Uterus (tissue), 2 donors: ENCODE results near the gene INO80E.

Experiments
- POLR2A ChIP-seq, 2 donors: fragments of 450-650 bp; IDR thresholded peaks; one replicate each; pipeline ENCODE4 v1.6.1; 2016; ENCODE audit warnings: antibody characterized with exemption in 2 of 2, mild to moderate bottlenecking in 1 of 2, moderate library complexity in 1 of 2
- TF ChIP-seq, protein P1 (sequence below), 4 experiments: fragments of 200-600 bp in 2 of 4; fragments of 450-650 bp in 2 of 4; sonication (generic) in 2 of 4; IDR thresholded peaks; one replicate each; pipeline ENCODE4 v1.5.1; 2016 to 2019; ENCODE audit warnings: antibody characterized with exemption in 4 of 4, mild to moderate bottlenecking in 2 of 4, moderate library complexity in 1 of 4

DNA sequence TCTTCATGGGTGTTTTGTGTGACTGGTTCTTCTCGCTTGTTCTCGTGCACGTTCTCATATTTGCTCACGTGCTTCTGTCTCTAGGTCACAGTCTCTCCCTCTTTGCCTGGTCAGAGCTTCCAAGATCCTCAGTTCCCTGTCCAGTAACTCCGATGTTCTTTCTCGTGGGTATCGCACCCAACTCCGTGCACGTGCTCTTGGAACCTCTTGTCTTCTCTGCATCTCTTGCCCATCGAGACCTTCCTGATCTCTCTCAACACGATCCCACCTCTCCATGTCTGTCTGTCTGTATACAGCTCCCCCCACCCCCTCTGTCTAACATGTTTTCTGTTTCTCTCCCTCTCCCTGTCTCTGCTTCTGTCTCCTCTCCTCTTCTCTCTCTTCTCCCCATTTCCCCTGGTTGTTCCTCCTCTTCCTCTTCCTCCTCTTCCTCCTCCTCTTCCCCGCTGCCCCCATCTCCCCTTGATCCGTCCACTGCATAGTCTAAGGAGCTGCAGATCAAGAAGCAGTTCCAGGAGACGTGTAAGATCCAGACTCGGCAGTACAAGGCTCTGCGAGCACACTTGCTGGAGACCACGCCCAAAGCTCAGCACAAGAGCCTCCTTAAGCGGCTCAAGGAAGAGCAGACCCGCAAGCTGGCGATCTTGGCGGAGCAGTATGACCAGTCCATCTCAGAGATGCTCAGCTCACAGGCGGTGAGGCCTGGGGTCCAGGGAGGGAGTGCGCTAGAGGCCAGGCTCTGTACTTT lies 6.8 kb upstream of the INO80E start:
- TF ChIP-seq, protein P1, sequence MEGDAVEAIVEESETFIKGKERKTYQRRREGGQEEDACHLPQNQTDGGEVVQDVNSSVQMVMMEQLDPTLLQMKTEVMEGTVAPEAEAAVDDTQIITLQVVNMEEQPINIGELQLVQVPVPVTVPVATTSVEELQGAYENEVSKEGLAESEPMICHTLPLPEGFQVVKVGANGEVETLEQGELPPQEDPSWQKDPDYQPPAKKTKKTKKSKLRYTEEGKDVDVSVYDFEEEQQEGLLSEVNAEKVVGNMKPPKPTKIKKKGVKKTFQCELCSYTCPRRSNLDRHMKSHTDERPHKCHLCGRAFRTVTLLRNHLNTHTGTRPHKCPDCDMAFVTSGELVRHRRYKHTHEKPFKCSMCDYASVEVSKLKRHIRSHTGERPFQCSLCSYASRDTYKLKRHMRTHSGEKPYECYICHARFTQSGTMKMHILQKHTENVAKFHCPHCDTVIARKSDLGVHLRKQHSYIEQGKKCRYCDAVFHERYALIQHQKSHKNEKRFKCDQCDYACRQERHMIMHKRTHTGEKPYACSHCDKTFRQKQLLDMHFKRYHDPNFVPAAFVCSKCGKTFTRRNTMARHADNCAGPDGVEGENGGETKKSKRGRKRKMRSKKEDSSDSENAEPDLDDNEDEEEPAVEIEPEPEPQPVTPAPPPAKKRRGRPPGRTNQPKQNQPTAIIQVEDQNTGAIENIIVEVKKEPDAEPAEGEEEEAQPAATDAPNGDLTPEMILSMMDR (IDR thresholded peaks at IDR 0.05), result no peak
- no peak for TF ChIP-seq POLR2A (IDR thresholded peaks at IDR 0.05)
